Measurements from ENCODE around the gene THBS3.

DNA sequence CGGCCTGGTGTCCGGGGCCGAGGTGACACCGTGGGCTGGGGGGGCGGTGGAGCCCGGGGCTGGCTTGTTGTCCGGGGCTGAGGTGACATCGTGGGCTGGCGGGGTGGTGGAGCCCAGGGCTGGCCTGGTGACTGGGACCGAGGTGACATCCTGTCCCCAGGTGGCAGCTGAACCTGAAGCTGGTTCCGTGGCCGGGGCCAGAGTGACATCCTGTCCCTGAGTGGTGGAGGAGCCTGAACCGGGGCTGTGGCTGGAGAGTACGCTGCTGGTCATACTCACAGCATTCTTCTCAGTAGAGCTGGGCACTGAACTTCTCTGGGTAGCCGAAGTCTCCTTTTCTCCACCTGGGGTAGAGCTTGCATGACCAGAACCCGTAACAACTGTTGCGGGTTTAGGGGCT is 15.8 kb downstream of the THBS3 start:
- no peak for TF ChIP-seq CHD2 (IDR thresholded peaks at IDR 0.05; ENCODE audit: low read depth, low read length)
- TF ChIP-seq CTCF (IDR thresholded peaks at IDR 0.05 in 2 of 3, conservative IDR thresholded peaks at IDR 0.05 in 1 of 3; ENCODE audit: insufficient read depth in 2 of 3, low read depth in 1 of 3, low read length in 3 of 3), result no peak
- no peak for TF ChIP-seq ZNF699 (CRISPR knock-in tag; IDR thresholded peaks at IDR 0.05; ENCODE audit: insufficient replicate concordance)
- TF ChIP-seq MTA2 (IDR thresholded peaks at IDR 0.05; ENCODE audit: low read depth), result no peak
- TF ChIP-seq HDAC1 (IDR thresholded peaks at IDR 0.05), result no peak
- no peak for TF ChIP-seq RAD21 (CRISPR knock-in tag; conservative IDR thresholded peaks at IDR 0.05 in 1 of 2, IDR thresholded peaks at IDR 0.05 in 1 of 2)
- no peak for TF ChIP-seq RAD51 (IDR thresholded peaks at IDR 0.05; ENCODE audit: borderline replicate concordance, low read depth)
- no peak for TF ChIP-seq SMAD3 (CRISPR knock-in tag; conservative IDR thresholded peaks at IDR 0.05)
